GM19023 (cell line): Measurements from ENCODE around the gene POLR1D.

ENCODE experiments used
- ATAC-seq: cut with Tn5 transposase; IDR thresholded peaks from one replicate; pipeline ENCODE4 v1.9.1; 2021; ENCODE audit warnings: mild to moderate bottlenecking, moderate library complexity; ENCODE audit not compliant: unreplicated experiment

The POLR1D gene

GRCh38 chr13:27637289-27637626 is 15.6 kb downstream of the POLR1D start:
- ATAC-seq = no peak

- ATAC-seq = no peak
Measured at GRCh38 chr13:27638001-27638400, 16.3 kb downstream of the POLR1D start.

- no peak for ATAC-seq
Measured at GRCh38 chr13:27638521-27638920, 16.8 kb downstream of the POLR1D start.

- ATAC-seq = no peak
Measured at GRCh38 chr13:27639186-27639585, 17.5 kb downstream of the POLR1D start.

GRCh38 chr13:27641711-27642502 is 20.2 kb downstream of the POLR1D start:
- ATAC-seq = no peak

GRCh38 chr13:27643334-27644132 is 21.8 kb downstream of the POLR1D start:
- ATAC-seq = no peak

- ATAC-seq = no peak
Measured at GRCh38 chr13:27644302-27644701, 22.6 kb downstream of the POLR1D start.

- no peak for ATAC-seq
Measured at GRCh38 chr13:27650312-27650711, 28.6 kb downstream of the POLR1D start.

- no peak for ATAC-seq
Measured at GRCh38 chr13:27654059-27654458, 32.4 kb downstream of the POLR1D start.

GRCh38 chr13:27654816-27655215 is 33.1 kb downstream of the POLR1D start:
- no peak for ATAC-seq

GRCh38 chr13:27657724-27658123 is 36.0 kb downstream of the POLR1D start:
- no peak for ATAC-seq

GRCh38 chr13:27658546-27658945 is 36.9 kb downstream of the POLR1D start:
- no peak for ATAC-seq

- no peak for ATAC-seq
Measured at GRCh38 chr13:27659145-27659865, 37.6 kb downstream of the POLR1D start.

GRCh38 chr13:27660511-27660910 is 38.8 kb downstream of the POLR1D start:
- no peak for ATAC-seq

- no peak for ATAC-seq
Measured at GRCh38 chr13:27661017-27661416, 39.3 kb downstream of the POLR1D start.

- no peak for ATAC-seq
Measured at GRCh38 chr13:27662738-27663470, 41.2 kb downstream of the POLR1D start.

- ATAC-seq = no peak
Measured at GRCh38 chr13:27663947-27664346, 42.3 kb downstream of the POLR1D start.

GRCh38 chr13:27665333-27665732 is 43.6 kb downstream of the POLR1D start:
- ATAC-seq = no peak

- ATAC-seq = no peak
Measured at GRCh38 chr13:27665761-27666160, 44.1 kb downstream of the POLR1D start.

GRCh38 chr13:27666951-27667350 is 45.3 kb downstream of the POLR1D start:
- ATAC-seq = no peak

- ATAC-seq = no peak
Measured at GRCh38 chr13:27667946-27668345, 46.3 kb downstream of the POLR1D start.
